ENCODE measurements around the gene GPR52. TPM values are rescaled to one million over a fixed set of nuclear protein-coding genes. Genes with fewer than 3 reads are reported as not detected.

The GPR52 gene
- total and polyA plus RNA-seq, 2 donors (not counting 3 experiments of a cell fraction or from before 2014, with no cell fraction given): 0.33 to 2.2 TPM

- Histone ChIP-seq H3K9me3 (replicated peaks; ENCODE audit: control insufficient read depth, insufficient read depth, low read length) (no peaks in the 10 kb centered on the region), H3K4me1 (ENCODE audit: control insufficient read depth, extremely low read depth, insufficient read depth, low read length) (no peaks in the 10 kb centered on the region), H3K79me2 (ENCODE audit: control insufficient read depth, insufficient read depth, low read length) (no peaks in the 10 kb centered on the region), H3K4me3 (replicated peaks in 1 of 3; ENCODE audit: insufficient read depth in 1 of 3, low read depth in 1 of 3, low read length in 3 of 3) (no peak overlapping the region), H3K4me2 (ENCODE audit: insufficient read depth, low read length) (no peak overlapping the region), H3K9me1 (replicated peaks; ENCODE audit: control insufficient read depth, extremely low read depth, insufficient read depth, low read length) (no peaks in the 10 kb centered on the region), H3K36me3 (ENCODE audit: control insufficient read depth in 2 of 2, extremely low read depth in 1 of 2, insufficient read depth in 2 of 2, low read length in 2 of 2) (no peaks in the 10 kb centered on the region), H4K20me1 (replicated peaks; ENCODE audit: control insufficient read depth, extremely low read depth, insufficient read depth, low read length) (no peaks in the 10 kb centered on the region), H3K27ac (ENCODE audit: insufficient read depth, low read depth, low read length) (no peak overlapping the region), H3K27me3 (ENCODE audit: control insufficient read depth in 2 of 2, insufficient read depth in 2 of 2, low read length in 2 of 2) (no peaks in the 10 kb centered on the region), H3K9ac (replicated peaks; ENCODE audit: extremely low read depth, insufficient read depth, low read length) (no peak overlapping the region), H2AFZ (ENCODE audit: low read depth, low read length) (no peak overlapping the region)
- TF ChIP-seq FOS (IDR thresholded peaks at IDR 0.05; ENCODE audit: borderline replicate concordance, insufficient read depth, low read length) (no peak), JUN (IDR thresholded peaks at IDR 0.05; ENCODE audit: borderline replicate concordance, insufficient read depth, insufficient read length, low read depth) (no peak), EZH2 (IDR thresholded peaks at IDR 0.05; ENCODE audit: borderline replicate concordance, low read depth, low read length, severe bottlenecking) (no peak), POLR2A (IDR thresholded peaks at IDR 0.05; ENCODE audit: low read depth, low read length) (no peak), POLR2AphosphoS5 (IDR thresholded peaks at IDR 0.05; ENCODE audit: insufficient read depth, low read depth, low read length) (no peak), GATA2 (IDR thresholded peaks at IDR 0.05; ENCODE audit: insufficient read depth, insufficient read length, low read depth, low read length) (no peak), MYC (IDR thresholded peaks at IDR 0.05; ENCODE audit: low read depth, low read length) (no peak), CTCF (IDR thresholded peaks at IDR 0.05; ENCODE audit: extremely low read depth in 1 of 2, insufficient read depth in 1 of 2, low read depth in 1 of 2, low read length in 2 of 2) (no peak), MAX (IDR thresholded peaks at IDR 0.05; ENCODE audit: insufficient read depth, insufficient read length) (no peak)
- POLR2A ChIA-PET: no interaction called here
- intact Hi-C loops (cut with micrococcal nuclease): no loop called here
- dilution Hi-C loops (cut with MboI; ENCODE audit: extremely low pct_ligation_motif_present, low sequenced_read_pairs): no loop called here
- CTCF ChIA-PET: no interaction called here
- FAIRE-seq (no peak), DNase-seq (ENCODE audit: low read depth, low spot score) (no peak)
- BruUV-seq (replicated peaks): no TSS peak
Observed at GRCh38 chr1:174407665-174408064, 40.1 kb upstream of the GPR52 start.

Measured in endothelial cell of umbilical vein (primary cell).